Stimulated activated CD4-positive, alpha-beta T cell treated with anti-CD3 and anti-CD28 coated beads, Interleukin-12 subunit alpha, Interleukin-12 subunit beta, amount 100 ng/mL, for 24 hours (primary cell): Measurements from ENCODE around the gene ROBO1.
"Not testable (repeated sequence)": the region's sequence is repeated elsewhere in the genome, so short reads cannot be mapped to it uniquely, and the experiment has no call there.

Experiments used
- DNase-seq, 2 experiments: peaks; one replicate each; pipeline ENCODE4 v3.0.0-alpha.2; 2020; ENCODE audit warnings: low read depth in 2 of 2

ROBO1 gene

GRCh38 chr3:79551321-79551892 is 216.4 kb downstream of the ROBO1 start:
- DNase-seq = no peak

- no peak for DNase-seq
Measured at GRCh38 chr3:79543218-79543982, 224.4 kb downstream of the ROBO1 start.

- DNase-seq = no peak
Measured at GRCh38 chr3:79534727-79535126, 233.1 kb downstream of the ROBO1 start.

GRCh38 chr3:79531566-79532295 is 236.1 kb downstream of the ROBO1 start:
- no peak for DNase-seq

DNA sequence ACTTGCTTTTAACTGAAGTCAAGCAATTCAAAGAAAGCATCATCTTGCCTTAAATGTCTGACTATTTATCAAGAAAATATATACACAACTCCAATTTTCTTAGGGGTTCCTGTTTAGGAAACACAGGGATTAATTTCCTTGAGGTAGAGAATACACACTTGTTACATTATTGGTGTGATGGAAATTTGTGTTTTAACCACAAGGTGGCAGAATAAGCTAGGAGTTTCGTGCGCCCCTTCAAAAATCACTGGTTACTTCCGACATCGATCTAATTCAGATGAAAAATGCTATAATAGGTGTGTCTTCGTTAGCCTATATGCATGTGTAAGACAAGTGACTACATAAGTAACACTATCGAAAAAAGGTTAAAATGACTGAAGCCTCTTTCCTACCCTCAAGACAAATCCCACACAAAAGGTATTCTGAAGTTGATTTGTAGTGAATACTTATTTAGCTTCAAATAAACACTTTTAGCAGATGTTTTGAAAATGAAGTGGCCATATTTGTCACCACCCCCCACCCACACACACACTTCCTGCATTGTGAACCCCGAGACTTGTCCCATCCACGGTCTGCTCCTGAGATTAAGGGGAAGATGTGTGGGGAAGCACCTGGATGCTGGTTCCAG is 246.5 kb downstream of the ROBO1 start:
- no peak for DNase-seq

DNA sequence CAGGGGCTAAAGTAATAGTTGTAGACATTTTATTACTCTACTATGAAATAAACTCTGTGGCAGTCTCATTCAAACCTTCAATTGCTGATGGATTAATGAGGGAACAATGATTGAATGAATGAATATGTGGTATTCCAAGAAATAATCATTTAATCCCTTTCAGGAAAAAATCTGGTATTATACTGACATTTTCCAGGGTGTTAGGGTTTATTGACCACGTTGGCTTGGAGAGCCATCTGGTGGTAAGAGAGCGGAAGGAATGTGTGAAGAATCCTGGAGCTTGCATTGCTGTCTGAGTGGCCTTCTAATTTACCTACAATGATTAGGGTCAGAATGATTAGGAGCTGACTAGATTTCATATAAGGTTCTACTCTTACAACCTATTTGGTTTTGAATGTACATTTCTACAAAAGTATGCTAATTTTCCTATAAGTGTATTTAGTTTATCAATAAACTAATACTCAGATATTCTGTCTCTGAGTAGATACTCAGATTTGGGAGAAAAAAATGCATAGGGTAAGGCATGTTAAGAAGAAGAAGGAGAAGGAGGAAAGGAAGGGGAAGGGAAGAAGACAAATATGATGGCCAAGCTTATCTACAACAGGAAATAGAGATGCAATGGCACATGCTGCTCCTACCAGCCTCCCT is 249.9 kb downstream of the ROBO1 start:
- DNase-seq = no peak

DNA sequence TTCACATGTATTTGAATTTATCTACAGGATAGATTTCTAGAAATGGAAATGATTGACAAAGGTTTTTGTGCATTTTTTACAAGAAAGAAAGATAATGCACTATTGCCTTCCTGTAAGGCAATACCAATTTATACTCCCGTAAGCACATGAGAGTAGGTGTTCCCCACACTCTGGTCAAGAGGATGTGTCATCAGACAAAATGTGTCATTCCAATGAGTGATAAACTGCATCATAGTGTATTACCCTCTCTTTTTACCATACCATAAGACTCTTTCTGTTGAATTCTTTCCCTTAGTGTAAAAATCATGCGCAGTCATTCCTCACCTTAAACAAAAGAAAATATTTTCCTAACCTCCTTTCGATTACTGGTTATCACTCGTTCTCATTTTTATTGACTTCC is 251.0 kb downstream of the ROBO1 start:
- DNase-seq = no peak

DNA sequence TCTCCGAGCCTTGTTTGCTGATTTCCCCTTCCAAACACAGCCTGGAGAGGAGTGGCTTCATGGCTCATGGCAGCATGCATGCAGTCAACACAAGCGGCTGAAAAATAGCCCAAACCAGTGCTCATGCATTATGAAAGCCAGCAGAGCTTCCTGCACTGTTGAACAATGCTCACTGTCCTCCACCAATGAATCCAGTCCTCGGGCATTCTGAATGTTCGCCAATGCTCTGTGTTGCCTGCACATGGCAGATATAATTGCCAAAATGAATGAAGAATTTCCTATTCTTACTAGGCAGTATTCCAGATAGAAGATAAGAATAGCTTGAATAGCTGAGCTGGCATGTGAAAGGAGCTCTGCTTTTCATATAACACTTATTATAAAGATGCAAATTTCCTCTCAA is 252.7 kb downstream of the ROBO1 start:
- DNase-seq = no peak

GRCh38 chr3:79514069-79514468 is 253.7 kb downstream of the ROBO1 start:
- DNase-seq = no peak

DNA sequence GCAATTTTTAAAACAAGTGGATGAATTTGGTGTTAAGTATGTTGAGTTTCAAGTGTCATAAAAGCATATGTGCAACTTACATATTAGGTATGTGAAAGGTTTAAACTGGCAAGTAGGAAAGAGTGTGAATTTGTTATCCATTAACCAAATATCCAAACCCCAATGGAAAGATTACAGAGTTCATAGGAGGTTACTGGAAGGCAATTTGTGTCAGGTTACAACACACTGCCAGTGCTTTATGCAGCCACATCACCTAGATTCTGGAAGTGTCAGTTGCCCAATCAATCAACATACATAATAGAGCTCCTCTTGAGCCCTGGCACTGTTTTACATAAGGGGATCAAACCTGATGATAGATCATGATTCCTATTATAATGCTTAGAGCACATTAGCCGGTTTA is 261.0 kb downstream of the ROBO1 start:
- DNase-seq = no peak

- DNase-seq = not testable (repeated sequence)
Measured at GRCh38 chr3:79502216-79502681, 265.5 kb downstream of the ROBO1 start.

DNA sequence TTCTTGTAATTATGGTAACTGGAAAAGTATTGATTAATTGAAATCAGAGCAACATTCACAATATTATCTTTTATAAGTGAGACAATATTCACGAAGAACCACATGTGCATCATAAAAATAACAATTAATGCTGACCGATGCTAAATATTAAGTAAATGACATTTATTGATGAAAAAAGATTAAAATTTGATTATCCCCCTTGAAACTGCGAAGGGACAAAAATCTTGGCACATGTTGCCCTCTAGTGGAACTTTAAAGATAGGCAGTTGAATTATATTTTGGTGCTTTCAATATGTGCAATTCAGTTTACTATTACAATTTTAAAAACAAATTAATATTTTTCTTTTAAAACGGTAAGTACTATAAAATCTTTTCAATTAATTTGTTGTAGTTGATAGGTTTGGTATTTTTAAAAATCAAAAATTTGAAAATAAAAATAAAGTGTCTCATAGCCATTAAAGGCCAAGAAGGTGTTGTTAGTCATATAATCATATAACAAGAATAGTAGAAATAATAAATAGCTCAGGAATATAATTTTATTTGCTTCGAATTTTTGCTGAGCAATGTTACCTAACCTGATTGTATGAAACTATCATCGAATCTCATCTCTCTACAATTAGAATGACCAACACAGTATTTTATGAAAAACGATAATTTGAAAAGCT is 270.2 kb downstream of the ROBO1 start:
- no peak for DNase-seq

- DNase-seq = no peak
Measured at GRCh38 chr3:79491029-79491641, 276.7 kb downstream of the ROBO1 start.

DNA sequence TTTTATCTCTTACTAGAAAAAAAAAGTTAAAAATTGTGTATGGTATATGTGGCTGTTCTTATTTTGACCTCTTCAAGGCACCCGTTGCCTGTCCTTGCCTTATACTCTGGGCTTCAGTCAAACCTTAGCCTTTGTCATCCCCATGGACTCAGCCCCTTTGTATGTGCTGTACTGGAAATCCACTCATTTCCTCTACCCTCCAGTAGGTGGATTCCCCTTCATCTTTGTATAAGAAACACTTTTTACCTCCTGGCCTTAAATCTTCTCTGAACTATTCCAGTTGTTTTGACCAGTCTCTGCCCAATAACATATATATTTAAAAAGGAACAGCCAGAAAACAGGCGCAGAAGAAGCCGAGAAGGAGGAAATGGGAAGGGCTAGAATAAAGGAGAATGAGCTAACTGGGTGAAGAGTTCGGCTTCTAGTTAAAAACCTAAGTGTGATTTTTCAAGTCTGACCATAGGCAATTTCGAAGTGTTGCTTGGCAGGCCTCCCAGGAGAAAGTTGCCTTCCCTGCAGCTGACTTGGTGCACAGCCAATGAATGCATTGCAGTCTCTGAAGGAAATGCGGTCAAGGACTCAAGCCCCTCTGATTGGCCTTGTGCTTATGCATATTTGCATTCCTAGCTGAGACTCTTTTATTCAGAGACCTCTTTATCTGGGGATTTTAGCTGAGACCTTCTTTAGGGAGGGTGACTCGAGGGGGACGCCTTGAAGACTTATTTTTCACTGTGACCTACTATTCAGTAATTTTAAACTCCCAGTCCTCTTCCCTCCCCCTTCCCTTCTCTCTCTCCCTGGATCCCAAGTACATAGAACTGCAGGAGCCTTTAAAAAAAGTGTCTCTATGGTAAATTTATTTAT is 277.4 kb downstream of the ROBO1 start:
- no peak for DNase-seq

DNA sequence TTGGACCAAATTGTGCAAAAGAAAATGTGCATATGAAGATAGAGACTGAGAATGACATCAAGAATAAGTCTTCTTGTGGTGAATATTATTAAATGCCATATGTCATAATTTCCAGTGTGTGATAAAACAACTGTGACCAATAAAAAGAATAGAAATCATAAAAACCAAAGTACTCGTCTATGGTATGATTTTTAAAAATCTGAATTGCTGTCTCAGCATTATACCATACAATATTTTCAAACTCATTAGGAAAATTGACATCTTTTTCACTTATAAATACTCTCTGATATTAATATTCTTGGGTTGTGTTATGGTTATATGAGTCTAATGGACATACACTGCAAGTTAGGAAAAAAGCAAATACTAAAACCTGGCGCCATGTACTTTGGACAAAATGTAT is 279.4 kb downstream of the ROBO1 start:
- no peak for DNase-seq

- no peak for DNase-seq
Measured at GRCh38 chr3:79480746-79481145, 287.1 kb downstream of the ROBO1 start.

GRCh38 chr3:79478620-79479019 is 289.2 kb downstream of the ROBO1 start:
- DNase-seq = no peak

- no peak for DNase-seq
Measured at GRCh38 chr3:79477242-79477641, 290.6 kb downstream of the ROBO1 start.

- DNase-seq = no peak
Measured at GRCh38 chr3:79473993-79474392, 293.8 kb downstream of the ROBO1 start.

DNA sequence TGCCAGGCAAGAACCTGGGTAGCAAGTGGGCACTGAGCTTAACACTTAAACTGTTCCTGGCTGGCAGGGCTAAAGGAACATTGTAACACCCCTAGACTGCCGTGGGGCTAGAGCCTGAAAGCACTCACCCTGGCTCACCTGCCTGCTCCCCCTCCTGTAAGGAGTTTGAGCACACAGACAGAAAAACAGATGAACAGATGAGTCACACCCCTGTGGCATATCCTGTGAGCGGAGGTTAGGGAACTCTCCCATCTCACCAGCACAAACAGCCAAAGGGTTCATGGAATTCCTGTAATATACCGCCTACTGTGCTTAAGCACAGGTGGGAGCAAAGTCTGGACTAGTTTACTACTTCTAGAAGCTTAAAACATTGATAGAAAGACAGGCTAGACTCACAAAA is 300.1 kb downstream of the ROBO1 start:
- DNase-seq = no peak
